ENCODE results near the gene FBXW5. TPM values are rescaled to one million over a fixed set of nuclear protein-coding genes. Genes with fewer than 3 reads are reported as not detected.

Gene FBXW5
- total RNA-seq, 4 donors from 2014 or later = 67.4 to 111 (median 75.3) TPM

DNA sequence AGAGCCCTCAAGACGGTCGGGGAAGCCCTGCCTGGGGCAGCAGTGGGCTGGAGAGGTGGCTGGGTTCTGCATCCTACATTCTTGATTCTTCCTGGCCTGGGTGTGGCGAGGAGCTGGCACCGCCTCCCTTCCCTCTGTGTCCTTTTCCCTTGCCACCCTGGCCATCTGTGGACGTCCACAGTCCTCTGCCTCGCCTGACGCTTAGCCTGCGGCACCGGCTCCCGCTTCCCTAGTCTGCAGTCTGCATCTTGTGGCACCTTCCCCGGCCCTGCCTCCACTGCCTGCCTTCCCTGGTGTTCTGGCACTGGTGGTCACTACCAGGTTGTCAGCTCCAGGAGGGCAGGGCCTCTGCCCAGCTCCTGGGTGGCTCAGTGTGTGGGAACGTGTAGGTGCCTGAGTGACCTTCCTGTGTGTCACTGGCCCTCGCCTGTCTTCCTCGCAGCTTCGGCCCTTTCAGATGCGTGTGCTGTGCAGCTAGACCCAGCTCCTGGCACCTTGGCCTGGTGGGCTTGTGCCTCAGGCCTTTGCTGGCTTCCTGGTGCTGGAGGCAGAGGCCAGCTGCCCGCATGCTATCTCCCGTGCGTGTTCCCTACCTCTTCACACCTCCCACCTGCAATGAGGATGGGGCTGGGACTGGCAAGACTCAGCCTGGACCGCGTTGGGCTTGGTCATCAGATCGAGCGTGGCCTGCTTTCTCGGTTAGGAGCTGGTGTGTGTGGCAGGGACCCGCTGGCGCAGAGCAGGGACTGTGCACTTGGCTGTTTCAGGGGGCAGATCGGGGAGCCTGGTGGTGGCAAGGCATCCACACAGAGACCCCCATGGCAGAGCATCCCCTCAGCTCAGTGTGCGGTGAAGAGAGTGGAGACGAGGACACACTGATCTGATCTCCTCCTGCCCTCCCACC is 37.3 kb downstream of the FBXW5 start:
- H3K36me3 ChIP-seq = no peaks in the 10 kb centered on the region
- no peak overlapping the region for H3K27ac ChIP-seq
- TF ChIP-seq POLR2A (IDR thresholded peaks at IDR 0.05) = no peak
- TF ChIP-seq, protein P1, sequence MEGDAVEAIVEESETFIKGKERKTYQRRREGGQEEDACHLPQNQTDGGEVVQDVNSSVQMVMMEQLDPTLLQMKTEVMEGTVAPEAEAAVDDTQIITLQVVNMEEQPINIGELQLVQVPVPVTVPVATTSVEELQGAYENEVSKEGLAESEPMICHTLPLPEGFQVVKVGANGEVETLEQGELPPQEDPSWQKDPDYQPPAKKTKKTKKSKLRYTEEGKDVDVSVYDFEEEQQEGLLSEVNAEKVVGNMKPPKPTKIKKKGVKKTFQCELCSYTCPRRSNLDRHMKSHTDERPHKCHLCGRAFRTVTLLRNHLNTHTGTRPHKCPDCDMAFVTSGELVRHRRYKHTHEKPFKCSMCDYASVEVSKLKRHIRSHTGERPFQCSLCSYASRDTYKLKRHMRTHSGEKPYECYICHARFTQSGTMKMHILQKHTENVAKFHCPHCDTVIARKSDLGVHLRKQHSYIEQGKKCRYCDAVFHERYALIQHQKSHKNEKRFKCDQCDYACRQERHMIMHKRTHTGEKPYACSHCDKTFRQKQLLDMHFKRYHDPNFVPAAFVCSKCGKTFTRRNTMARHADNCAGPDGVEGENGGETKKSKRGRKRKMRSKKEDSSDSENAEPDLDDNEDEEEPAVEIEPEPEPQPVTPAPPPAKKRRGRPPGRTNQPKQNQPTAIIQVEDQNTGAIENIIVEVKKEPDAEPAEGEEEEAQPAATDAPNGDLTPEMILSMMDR (IDR thresholded peaks at IDR 0.05) = no peak

DNA sequence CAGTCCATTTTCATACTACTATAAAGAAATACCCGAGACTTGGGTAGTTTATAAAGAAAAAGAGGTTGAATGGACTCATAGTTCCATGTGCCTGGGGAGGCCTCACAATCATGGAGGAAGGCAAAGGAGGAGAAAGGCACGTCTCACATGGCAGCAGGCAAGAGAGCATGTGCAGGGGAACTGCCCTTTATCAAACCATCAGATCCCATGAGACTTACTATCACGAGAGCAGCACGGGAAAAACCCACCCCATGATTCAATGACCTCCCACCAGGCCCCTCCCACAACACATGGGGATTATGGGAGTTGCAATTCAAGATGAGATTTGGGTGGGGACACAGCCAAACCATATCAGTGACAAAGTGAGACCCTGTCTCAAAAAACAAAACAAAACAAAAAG is 38.3 kb downstream of the FBXW5 start:
- intact Hi-C loops (cut with DNase I; ENCODE audit: low total_unique reads) = no loop called here
- TF ChIP-seq, protein P1 (IDR thresholded peaks at IDR 0.05) = no peak
- no peak for TF ChIP-seq POLR2A (IDR thresholded peaks at IDR 0.05)
- Histone ChIP-seq H3K9me3 (no peaks in the 10 kb centered on the region), H3K27me3 (no peaks in the 10 kb centered on the region), H3K27ac (no peak overlapping the region), H3K4me3 (no peak overlapping the region), H3K36me3 (no peaks in the 10 kb centered on the region), H3K4me1 (no peaks in the 10 kb centered on the region)
- DNase-seq = no peak

More for the DNA sequence above, 37.3 kb downstream of the FBXW5 start:
- H3K4me1 ChIP-seq = no peaks in the 10 kb centered on the region
- no peaks in the 10 kb centered on the region for H3K27me3 ChIP-seq
- no peak for DNase-seq
- intact Hi-C loops (cut with DNase I; ENCODE audit: low total_unique reads) = no loop called here
- no peaks in the 10 kb centered on the region for H3K9me3 ChIP-seq
- H3K4me3 ChIP-seq = no peak overlapping the region

DNA sequence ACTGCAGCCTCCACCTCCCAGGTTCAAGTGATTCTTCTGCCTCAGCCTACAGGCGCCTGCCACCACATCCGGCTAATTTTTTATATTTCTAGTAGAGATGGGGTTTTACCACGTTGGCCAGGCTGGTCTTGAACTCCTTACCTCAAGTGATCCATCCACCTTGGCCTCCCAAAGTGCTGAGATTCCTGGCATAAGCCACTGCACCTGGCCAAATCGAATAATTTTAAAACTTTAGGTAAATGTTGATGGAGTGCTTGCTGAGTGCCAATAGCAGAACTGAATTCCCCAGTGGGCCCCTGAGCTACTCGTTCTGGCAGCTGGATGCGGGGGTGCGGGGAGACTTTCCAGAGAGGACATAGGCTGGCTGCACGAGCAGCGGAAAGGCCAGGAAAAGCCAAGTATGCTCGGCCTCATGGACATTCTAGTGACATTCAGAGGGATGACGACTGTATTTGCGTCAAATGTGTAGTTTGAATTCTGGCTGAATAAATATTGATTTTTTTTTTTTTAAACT is 41.4 kb downstream of the FBXW5 start:
- no peaks in the 10 kb centered on the region for H3K27me3 ChIP-seq
- intact Hi-C loops (cut with DNase I; ENCODE audit: low total_unique reads) = no loop called here
- H3K27ac ChIP-seq = peak overlapping the region; percentile 50 to 67
- H3K4me3 ChIP-seq = no peak overlapping the region
- H3K36me3 ChIP-seq = no peaks in the 10 kb centered on the region
- no peaks in the 10 kb centered on the region for H3K4me1 ChIP-seq
- no peaks in the 10 kb centered on the region for H3K9me3 ChIP-seq
- peak in 1 of 2 donors; percentile 39 for DNase-seq
- TF ChIP-seq, protein P1 (IDR thresholded peaks at IDR 0.05) = no peak
- no peak for TF ChIP-seq POLR2A (IDR thresholded peaks at IDR 0.05)

DNA sequence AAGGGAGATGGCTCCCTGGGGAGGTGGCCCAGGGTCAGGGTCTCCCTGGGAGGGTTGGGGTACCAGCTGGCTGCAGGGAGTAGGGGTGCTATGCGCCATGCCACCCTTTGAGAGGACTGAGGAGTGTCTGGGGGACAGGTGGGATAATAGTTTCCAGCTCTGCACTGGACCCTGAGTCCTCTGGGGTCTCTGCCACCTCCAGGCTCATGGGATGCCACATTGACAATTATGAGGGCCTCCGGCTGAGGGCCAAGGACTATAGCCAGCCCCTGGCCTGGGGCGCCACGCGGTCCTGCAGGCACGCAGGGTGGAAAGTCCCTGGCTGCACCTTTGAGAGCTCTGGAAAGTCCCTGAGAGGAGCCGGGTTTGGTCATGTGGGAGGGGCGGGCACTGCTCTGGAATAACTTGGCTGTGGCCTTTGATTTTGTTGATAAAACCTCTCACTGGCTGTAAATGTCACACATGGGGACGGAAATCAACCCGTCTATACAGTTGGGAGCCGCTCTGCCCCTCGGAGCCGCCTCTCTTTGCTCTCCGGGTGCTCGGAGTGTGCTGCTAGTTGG is 42.2 kb downstream of the FBXW5 start:
- Histone ChIP-seq H3K27me3 (no peaks in the 10 kb centered on the region), H3K4me1 (no peaks in the 10 kb centered on the region), H3K4me3 (no peak overlapping the region), H3K9me3 (no peaks in the 10 kb centered on the region), H3K36me3 (no peaks in the 10 kb centered on the region), H3K27ac (peak overlapping the region; percentile 50 to 67)
- TF ChIP-seq, protein P1 (IDR thresholded peaks at IDR 0.05) = no peak
- no peak for TF ChIP-seq POLR2A (IDR thresholded peaks at IDR 0.05)
- intact Hi-C loops (cut with DNase I; ENCODE audit: low total_unique reads) = no loop called here
- peak; percentile 47 to 52 for DNase-seq

Data from uterus (tissue), 4 donors.